Measurements from ENCODE around the gene ZWILCH.

Gene ZWILCH

DNA sequence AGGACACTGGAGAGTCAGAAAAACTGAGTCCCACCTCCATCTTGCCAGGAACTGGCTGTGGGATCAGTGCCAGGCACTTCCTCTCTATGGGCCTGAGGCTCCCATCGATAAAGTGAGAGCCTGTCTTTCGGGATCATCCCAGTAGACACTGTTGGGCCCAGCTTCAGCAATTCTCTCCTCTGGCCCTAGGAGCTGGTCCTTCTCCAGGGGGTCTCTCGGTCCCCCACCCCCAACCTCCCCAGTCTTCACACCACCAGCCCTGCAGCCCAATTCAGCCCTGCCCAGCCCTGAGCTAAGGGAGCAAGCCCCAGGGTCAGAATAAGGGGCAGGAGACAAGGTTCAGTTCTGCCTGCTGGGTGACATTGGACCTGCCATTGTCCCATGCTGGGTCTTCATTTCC, 65.2 kb downstream of the ZWILCH start:
- Histone ChIP-seq H3K9me3 (ENCODE audit: insufficient read depth, low read length, severe bottlenecking) (no peaks in the 10 kb centered on the region), H3K79me2 (ENCODE audit: insufficient read depth, low read length) (no peaks in the 10 kb centered on the region), H3K4me1 (ENCODE audit: insufficient read depth, low read length) (0 out of 2 replicates have a peak, but pooled peaks cover 3% of the 10 kb centered on the region), H3K36me3 (ENCODE audit: insufficient read depth, low read length) (no peaks in the 10 kb centered on the region), H4K20me1 (ENCODE audit: insufficient read depth, low read length) (no peaks in the 10 kb centered on the region), H3K27ac (ENCODE audit: low read length) (no peak overlapping the region), H3K27me3 (ENCODE audit: insufficient read depth, low read length, poor library complexity) (no peaks in the 10 kb centered on the region), H3K9ac (ENCODE audit: low read depth, low read length) (no peak overlapping the region), H2AFZ (ENCODE audit: low read depth, low read length) (no peak overlapping the region), H3K4me3 (ENCODE audit: low read depth in 1 of 2, low read length in 2 of 2) (no peak overlapping the region), H3K4me2 (ENCODE audit: insufficient read depth, low read length) (no peak overlapping the region)
- TF ChIP-seq EZH2 (IDR thresholded peaks at IDR 0.05; ENCODE audit: borderline replicate concordance, low read depth, low read length, severe bottlenecking): no peak
- TF ChIP-seq, protein P1, sequence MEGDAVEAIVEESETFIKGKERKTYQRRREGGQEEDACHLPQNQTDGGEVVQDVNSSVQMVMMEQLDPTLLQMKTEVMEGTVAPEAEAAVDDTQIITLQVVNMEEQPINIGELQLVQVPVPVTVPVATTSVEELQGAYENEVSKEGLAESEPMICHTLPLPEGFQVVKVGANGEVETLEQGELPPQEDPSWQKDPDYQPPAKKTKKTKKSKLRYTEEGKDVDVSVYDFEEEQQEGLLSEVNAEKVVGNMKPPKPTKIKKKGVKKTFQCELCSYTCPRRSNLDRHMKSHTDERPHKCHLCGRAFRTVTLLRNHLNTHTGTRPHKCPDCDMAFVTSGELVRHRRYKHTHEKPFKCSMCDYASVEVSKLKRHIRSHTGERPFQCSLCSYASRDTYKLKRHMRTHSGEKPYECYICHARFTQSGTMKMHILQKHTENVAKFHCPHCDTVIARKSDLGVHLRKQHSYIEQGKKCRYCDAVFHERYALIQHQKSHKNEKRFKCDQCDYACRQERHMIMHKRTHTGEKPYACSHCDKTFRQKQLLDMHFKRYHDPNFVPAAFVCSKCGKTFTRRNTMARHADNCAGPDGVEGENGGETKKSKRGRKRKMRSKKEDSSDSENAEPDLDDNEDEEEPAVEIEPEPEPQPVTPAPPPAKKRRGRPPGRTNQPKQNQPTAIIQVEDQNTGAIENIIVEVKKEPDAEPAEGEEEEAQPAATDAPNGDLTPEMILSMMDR (IDR thresholded peaks at IDR 0.05; ENCODE audit: borderline replicate concordance, extremely low read depth, low read length, poor library complexity, severe bottlenecking): no peak
- ATAC-seq (ENCODE audit: insufficient read depth, low read depth) (no peak), DNase-seq (no peak)

GRCh38 chr15:66570842-66571478, 65.8 kb downstream of the ZWILCH start:
- H2AFZ ChIP-seq (ENCODE audit: low read depth, low read length): no peak overlapping the region
- H3K27me3 ChIP-seq (ENCODE audit: insufficient read depth, low read length, poor library complexity): no peaks in the 10 kb centered on the region
- H3K9me3 ChIP-seq (ENCODE audit: insufficient read depth, low read length, severe bottlenecking): no peaks in the 10 kb centered on the region
- 0 out of 2 replicates have a peak, but pooled peaks cover 3% of the 10 kb centered on the region for H3K4me1 ChIP-seq (ENCODE audit: insufficient read depth, low read length)
- no peak overlapping the region for H3K27ac ChIP-seq (ENCODE audit: low read length)
- H3K79me2 ChIP-seq (ENCODE audit: insufficient read depth, low read length): no peaks in the 10 kb centered on the region
- no peak for ATAC-seq (ENCODE audit: insufficient read depth, low read depth)
- TF ChIP-seq EZH2 (IDR thresholded peaks at IDR 0.05; ENCODE audit: borderline replicate concordance, low read depth, low read length, severe bottlenecking): no peak
- TF ChIP-seq, protein P1 (IDR thresholded peaks at IDR 0.05; ENCODE audit: borderline replicate concordance, extremely low read depth, low read length, poor library complexity, severe bottlenecking): no peak
- H3K36me3 ChIP-seq (ENCODE audit: insufficient read depth, low read length): no peaks in the 10 kb centered on the region
- no peak overlapping the region for H3K9ac ChIP-seq (ENCODE audit: low read depth, low read length)
- no peak overlapping the region for H3K4me3 ChIP-seq (ENCODE audit: low read depth in 1 of 2, low read length in 2 of 2)
- DNase-seq: no peak
- H4K20me1 ChIP-seq (ENCODE audit: insufficient read depth, low read length): no peaks in the 10 kb centered on the region
- H3K4me2 ChIP-seq (ENCODE audit: insufficient read depth, low read length): no peak overlapping the region

- H3K4me1 ChIP-seq (ENCODE audit: insufficient read depth, low read length): no peaks in the 10 kb centered on the region
- H3K4me3 ChIP-seq (ENCODE audit: low read depth in 1 of 2, low read length in 2 of 2): no peak overlapping the region
- H3K27me3 ChIP-seq (ENCODE audit: insufficient read depth, low read length, poor library complexity): no peaks in the 10 kb centered on the region
- TF ChIP-seq, protein P1 (IDR thresholded peaks at IDR 0.05; ENCODE audit: borderline replicate concordance, extremely low read depth, low read length, poor library complexity, severe bottlenecking): no peak
- no peak for TF ChIP-seq EZH2 (IDR thresholded peaks at IDR 0.05; ENCODE audit: borderline replicate concordance, low read depth, low read length, severe bottlenecking)
- H3K9me3 ChIP-seq (ENCODE audit: insufficient read depth, low read length, severe bottlenecking): no peaks in the 10 kb centered on the region
- H3K79me2 ChIP-seq (ENCODE audit: insufficient read depth, low read length): no peaks in the 10 kb centered on the region
- no peak overlapping the region for H2AFZ ChIP-seq (ENCODE audit: low read depth, low read length)
- H3K9ac ChIP-seq (ENCODE audit: low read depth, low read length): no peak overlapping the region
- H3K4me2 ChIP-seq (ENCODE audit: insufficient read depth, low read length): no peak overlapping the region
- no peak overlapping the region for H3K27ac ChIP-seq (ENCODE audit: low read length)
- no peaks in the 10 kb centered on the region for H3K36me3 ChIP-seq (ENCODE audit: insufficient read depth, low read length)
- DNase-seq (no peak), ATAC-seq (ENCODE audit: insufficient read depth, low read depth) (no peak)
- no peaks in the 10 kb centered on the region for H4K20me1 ChIP-seq (ENCODE audit: insufficient read depth, low read length)
Observed at GRCh38 chr15:66572146-66572545, 67.0 kb downstream of the ZWILCH start.
